ENCODE data around the gene HOXD3.

Gene HOXD3

DNA sequence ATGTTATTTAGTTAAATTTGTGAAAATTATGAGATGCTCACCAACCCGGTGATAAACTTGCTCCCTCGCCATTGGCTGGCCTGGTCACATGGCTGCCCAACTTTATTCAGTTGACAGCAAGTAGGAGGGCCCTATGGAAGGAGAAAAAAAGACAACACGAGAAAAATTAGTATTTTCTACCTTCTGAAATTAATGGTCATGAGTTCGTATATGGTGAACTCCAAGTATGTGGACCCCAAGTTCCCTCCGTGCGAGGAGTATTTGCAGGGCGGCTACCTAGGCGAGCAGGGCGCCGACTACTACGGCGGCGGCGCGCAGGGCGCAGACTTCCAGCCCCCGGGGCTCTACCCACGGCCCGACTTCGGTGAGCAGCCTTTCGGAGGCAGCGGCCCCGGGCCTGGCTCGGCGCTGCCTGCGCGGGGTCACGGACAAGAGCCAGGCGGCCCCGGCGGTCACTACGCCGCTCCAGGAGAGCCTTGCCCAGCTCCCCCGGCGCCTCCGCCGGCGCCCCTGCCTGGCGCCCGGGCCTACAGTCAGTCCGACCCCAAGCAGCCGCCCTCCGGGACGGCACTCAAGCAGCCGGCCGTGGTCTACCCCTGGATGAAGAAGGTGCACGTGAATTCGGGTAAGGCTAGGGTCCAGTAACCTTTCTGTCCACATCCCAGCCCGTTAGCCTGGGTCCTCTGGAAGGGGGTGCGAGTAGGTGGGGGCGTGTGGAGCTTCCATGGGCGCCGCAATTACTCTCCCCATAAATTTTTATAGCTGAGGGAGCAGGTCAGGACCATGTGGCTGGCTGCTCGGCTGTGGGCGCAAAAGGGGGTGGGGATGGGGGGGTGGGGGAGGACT is 5.4 kb upstream of the HOXD3 start, which contains the start of gene HOXD4:
Gene HOXD4 (plus strand): TSS at position 109 of the 846 bp plus-strand sequence. CDS start 84 bp downstream, at position 193.
- no peak for DNase-seq

GRCh38 chr2:176152350-176153181 is 4.5 kb upstream of the HOXD3 start:
- no peak for DNase-seq

GRCh38 chr2:176154576-176155252 is 2.4 kb upstream of the HOXD3 start:
- DNase-seq = no peak

- no peak for DNase-seq
Observed at GRCh38 chr2:176155356-176156044, 1.6 kb upstream of the HOXD3 start.

DNA sequence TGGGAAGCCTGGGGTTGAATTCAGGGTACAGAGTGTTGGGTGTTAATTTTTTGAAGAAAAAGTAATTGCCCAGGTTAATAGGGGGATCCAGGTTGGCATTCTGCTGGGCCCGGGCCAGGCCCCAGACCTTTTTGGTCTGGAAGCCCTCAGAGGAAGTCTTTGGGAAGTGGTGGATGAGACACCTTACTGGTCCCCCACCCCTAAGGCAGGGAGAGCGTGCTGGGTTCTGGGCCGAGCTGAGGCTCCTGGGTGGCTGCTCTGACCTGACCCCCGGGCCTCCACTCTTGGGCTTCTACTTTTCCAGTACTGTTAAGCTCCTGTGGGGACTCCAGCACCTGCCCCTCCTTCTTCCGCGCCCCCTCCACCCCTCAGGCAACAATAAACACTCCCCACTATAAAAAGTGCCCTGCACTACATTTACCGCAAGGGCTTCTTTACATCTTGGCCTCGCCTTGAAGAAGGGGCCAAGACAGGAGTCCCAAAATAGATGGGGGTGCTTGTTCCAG is 753 bp upstream of the HOXD3 start:
- no peak for DNase-seq

DNA sequence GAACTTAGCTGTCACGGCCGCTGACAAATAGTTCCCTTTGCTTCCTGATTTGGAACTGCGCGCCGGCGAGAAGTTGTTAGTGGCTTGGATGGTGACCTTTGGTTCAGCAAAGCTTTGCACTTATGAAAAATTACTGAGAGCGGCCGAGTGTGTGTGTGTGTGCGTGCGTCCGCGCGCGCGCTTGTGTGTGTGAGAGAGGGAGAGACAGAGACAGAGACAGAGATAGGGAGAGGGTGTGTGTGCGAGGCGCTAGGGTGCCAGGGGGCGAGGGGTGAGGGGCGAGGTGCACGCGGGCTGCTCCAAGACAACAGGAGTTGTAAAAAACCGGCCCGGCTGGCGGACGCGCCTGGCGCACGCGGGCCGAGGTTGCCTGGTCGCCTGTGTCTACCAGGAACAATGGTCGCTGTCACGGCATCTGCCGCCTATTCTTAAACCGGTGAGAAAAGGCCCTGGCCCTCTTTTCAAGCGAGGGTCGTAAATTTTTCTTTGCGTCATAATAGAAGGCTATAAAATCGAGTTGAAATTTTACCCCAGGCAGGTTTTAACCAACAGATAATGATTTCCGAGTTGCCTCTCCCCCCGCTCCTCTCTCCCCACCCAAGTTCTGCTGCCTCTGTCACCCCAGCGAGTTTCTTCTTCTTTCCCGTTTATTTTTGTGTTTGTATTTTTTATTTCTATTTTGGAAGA is 535 bp downstream of the HOXD3 start:
- DNase-seq = no peak

- DNase-seq = no peak
Observed at GRCh38 chr2:176158186-176158591, 1.1 kb downstream of the HOXD3 start.

DNA sequence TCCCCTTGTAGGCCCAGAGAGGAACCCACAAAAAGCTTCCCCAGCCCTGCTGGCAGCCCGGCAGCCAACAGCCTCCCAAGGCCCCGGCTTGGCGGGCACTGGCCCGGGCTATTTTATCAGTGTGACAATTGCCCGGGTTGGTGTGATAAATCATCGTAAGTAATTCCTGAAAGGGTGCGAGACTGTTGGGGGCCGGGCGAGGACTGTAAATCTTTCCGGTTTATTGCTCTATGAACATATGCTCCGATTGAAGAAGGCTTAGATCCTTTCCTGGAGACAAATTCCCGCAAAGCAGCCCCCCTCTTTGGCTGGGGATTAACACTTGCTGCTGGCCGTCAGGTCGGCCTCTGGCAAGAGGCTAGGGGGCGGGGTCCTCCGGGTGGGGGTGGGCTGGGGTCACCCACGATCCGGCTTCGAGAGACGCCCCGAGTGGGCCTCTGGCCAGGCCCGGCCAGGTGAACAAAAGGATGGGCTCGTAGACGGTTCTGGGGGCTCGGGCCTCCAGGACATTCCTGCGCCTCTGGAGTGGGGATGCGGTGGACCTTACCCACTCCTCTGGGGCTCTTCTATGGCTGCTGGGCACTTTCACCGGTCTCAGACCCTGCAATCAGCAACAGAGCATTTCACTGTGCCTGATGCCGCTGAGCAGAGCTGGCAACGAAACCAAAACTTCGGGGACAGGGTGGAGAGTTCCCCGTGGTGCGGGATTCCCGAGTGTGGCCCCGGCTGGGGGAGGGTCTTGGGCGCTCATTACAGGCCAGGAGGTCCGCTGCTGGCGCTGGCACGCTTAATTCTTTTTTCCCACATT is 2.0 kb downstream of the HOXD3 start:
- no peak for DNase-seq

DNA sequence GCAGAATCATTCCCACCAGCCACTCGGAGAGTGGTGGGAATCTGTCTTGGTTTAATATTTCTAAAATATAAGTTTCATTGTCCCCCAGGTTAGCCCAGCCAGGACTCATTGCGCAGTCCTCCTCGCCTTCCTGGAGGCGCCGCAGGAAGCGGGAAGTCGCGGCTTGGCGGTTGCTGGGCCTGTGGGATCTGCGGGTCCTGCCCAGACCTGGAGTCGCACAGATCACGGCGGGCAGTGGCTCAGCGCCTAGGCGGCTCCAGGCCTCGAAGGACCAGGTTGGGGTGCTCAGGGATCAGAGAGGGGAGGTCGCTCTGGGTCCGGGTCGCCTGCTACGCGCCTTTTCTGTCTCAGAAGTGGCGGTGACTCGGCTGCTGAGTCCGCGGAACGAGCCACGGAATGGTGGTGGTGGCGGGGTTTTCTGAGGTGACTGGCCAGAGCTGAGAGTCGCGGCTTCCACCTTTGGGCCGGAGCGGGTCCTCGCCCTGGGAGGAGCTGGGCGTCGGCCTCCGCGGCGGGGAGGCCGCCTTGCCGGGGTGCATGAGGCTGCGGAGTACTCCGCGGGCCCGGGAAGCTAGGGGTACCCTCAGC is 2.6 kb downstream of the HOXD3 start:
- no peak for DNase-seq

- DNase-seq = no peak
Observed at GRCh38 chr2:176160251-176160985, 3.3 kb downstream of the HOXD3 start.

DNA sequence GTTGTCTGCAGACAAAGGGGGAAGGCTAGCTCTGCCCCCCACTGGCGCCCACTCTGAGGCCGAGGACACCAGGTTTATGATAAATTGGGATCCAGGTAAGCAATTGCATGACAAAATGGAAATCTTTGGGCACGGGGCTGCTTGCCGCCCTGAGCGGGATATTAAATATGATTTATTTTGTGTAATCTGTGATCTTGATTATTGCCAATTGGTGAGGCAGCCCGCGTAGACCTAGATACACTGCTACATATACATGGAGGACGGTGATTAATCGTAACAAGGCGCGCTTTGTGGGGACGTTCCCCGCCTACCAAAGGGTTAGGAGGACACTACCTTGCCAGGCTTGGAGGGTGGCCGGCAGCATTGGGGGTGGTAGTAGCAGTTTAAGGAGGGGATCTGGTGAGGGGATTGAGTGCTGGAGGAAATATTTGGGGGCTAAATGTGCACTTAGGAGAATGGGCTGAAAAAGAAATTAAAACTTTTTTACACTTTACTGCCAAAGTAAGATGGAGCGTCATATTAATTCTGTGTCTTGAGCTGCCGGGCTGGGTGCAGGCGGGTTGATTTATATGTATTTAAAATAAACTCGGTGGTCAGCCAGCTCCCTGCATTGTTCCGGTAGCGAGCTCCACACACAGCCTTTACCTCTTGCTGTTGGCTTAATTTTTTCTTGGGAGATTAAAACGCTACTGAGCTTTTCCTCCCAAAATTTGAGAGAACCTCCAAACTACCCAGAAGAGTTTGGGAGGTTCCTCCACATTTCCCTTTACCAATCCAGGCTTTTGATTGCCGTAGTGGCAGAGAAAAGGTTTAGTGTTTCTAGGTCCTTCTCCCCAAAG is 4.1 kb downstream of the HOXD3 start:
- DNase-seq = no peak

- DNase-seq = peak; percentile 68
Observed at GRCh38 chr2:176161825-176162626, 4.9 kb downstream of the HOXD3 start.

- DNase-seq = no peak
Observed at GRCh38 chr2:176162911-176163671, 6.0 kb downstream of the HOXD3 start.

- DNase-seq = no peak
Observed at GRCh38 chr2:176163672-176164056, 6.6 kb downstream of the HOXD3 start.

- DNase-seq = no peak
Observed at GRCh38 chr2:176164201-176164600, 7.1 kb downstream of the HOXD3 start.

DNA sequence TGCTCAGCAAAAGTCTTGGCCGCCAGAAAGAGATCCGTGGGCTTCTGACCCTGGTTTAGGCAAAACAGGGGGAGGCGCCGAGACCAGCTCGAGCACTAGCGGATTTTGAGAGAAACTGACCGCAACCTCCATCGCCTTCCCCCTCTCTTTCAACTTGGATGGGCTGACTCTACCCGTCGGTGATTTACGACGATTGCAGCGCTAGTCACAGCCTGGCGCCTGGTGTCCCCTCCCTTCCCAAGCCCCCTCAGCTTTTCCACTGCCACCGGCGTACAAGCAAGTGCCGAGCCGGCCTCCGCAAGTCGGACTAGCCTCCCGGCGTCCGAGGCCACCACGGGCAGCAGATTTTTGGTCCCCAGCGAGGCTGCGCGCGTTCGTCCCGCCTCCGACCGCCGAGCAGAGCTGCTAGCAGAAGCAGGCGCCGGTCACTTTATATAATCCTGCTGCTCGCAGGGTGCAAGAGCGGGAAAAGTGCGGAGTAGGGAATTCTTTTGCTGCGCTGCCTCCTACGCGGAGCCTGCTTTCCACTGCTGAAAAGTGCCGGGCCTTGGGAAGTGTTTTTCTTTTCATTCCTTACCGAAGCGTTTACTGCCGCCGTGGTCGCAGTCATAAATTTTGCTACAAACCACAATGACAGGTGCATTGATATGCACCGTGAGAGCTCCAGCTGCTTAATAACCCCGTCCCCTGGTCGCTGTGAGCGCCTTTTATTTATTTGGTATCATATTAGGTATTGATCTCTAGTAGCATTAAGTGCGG is 7.7 kb downstream of the HOXD3 start:
- no peak for DNase-seq

Data from EL (cell line).